Neural cell (in vitro differentiated cells): ENCODE measurements around the gene NR5A1. TPM values are rescaled to one million over a fixed set of nuclear protein-coding genes. Genes with fewer than 3 reads are reported as not detected.

ENCODE experiments used
- H2AFZ ChIP-seq: fragments of 200-600, 300-800 bp; sonication (generic), shearing (Covaris generic); 2 replicates; pipeline ENCODE4 v1.6.0; 2014; ENCODE audit warnings: low read depth, mild to moderate bottlenecking, antibody characterized with exemption, low read length, moderate library complexity
- H3F3A ChIP-seq: fragments of 200-600 bp; shearing (Covaris generic); 2 replicates; pipeline ENCODE4 v1.6.1; 2016; ENCODE audit warnings: mild to moderate bottlenecking, moderate library complexity, mixed read lengths, antibody characterized with exemption, low read length; ENCODE audit not compliant: insufficient read depth, poor library complexity, severe bottlenecking
- H3K27ac ChIP-seq: fragments of 200-600, 300-800 bp; sonication (generic), shearing (Covaris generic); 2 replicates; pipeline ENCODE4 v1.5.1; 2014; ENCODE audit warnings: mild to moderate bottlenecking, low read length, moderate library complexity
- H3K27me3 ChIP-seq: fragments of 300-800, 200-600 bp; sonication (generic), shearing (Covaris generic); 2 replicates; pipeline ENCODE4 v1.6.0; 2014; ENCODE audit warnings: mild to moderate bottlenecking, low read depth, low read length, moderate library complexity; ENCODE audit not compliant: insufficient read depth
- H3K36me3 ChIP-seq: fragments of 300-800, 200-600 bp; sonication (generic), shearing (Covaris generic); 2 replicates; pipeline ENCODE4 v1.5.1; 2014; ENCODE audit warnings: mild to moderate bottlenecking, antibody characterized with exemption, low read length, moderate library complexity; ENCODE audit not compliant: insufficient read depth
- H3K4me2 ChIP-seq: fragments of 300-800, 200-600 bp; sonication (generic), shearing (Covaris generic); 2 replicates; pipeline ENCODE4 v1.6.0; 2014; ENCODE audit warnings: mild to moderate bottlenecking, low read length
- H3K4me3 ChIP-seq: fragments of 300-800, 200-600 bp; sonication (generic), shearing (Covaris generic); 2 replicates; pipeline ENCODE4 v1.5.1; 2014; ENCODE audit warnings: mild to moderate bottlenecking, low read length, moderate library complexity
- H3K79me2 ChIP-seq: fragments of 200-600 bp; shearing (Covaris generic); replicated peaks from 2 replicates; pipeline ENCODE4 v1.6.0; 2014; ENCODE audit warnings: mild to moderate bottlenecking, low read length, moderate library complexity; ENCODE audit not compliant: insufficient read depth
- H3K9ac ChIP-seq: fragments of 300-800, 200-600 bp; sonication (generic), shearing (Covaris generic); 2 replicates; pipeline ENCODE4 v1.6.1; 2016; ENCODE audit warnings: mild to moderate bottlenecking, low read length, mixed read lengths
- H3K9me2 ChIP-seq: fragments of 200-600 bp; shearing (Covaris generic); 2 replicates; pipeline ENCODE4 v1.6.1; 2016; ENCODE audit warnings: mild to moderate bottlenecking, low read length, mixed read lengths; ENCODE audit not compliant: insufficient read depth
- H3K9me3 ChIP-seq: fragments of 200-600, 300-800 bp; sonication (generic), shearing (Covaris generic); 2 replicates; pipeline ENCODE4 v1.6.1; 2016; ENCODE audit warnings: mild to moderate bottlenecking, mixed run types, low read length, moderate library complexity, mixed read lengths
- H4K20me1 ChIP-seq: fragments of 200-600 bp; shearing (Covaris generic); 2 replicates; pipeline ENCODE4 v1.6.1; 2016; ENCODE audit warnings: mild to moderate bottlenecking, mixed run types; ENCODE audit not compliant: insufficient read depth
- CTCF ChIP-seq: fragments of 450-650 bp; IDR thresholded peaks from 2 replicates; pipeline ENCODE4 v1.5.1; 2014; ENCODE audit warnings: antibody characterized with exemption, mild to moderate bottlenecking, moderate library complexity; ENCODE audit not compliant: poor library complexity, severe bottlenecking
- EP300 ChIP-seq: fragments of 450-650 bp; conservative IDR thresholded peaks from 2 replicates; pipeline ENCODE4 v1.6.1; 2014; ENCODE audit warnings: antibody characterized with exemption, mild to moderate bottlenecking, moderate library complexity; ENCODE audit not compliant: poor library complexity, severe bottlenecking
- EZH2 ChIP-seq: fragments of 200-600, 300-800 bp; shearing (Covaris generic), sonication (generic); IDR thresholded peaks from 2 replicates; pipeline ENCODE4 v1.6.1; 2014; ENCODE audit warnings: antibody characterized with exemption, low read length, borderline replicate concordance, mild to moderate bottlenecking; ENCODE audit not compliant: insufficient read depth, poor library complexity, severe bottlenecking
- MXI1 ChIP-seq: fragments of 450-650 bp; conservative IDR thresholded peaks from 2 replicates; pipeline ENCODE4 v1.6.1; 2014; ENCODE audit warnings: antibody characterized with exemption, mild to moderate bottlenecking; ENCODE audit not compliant: poor library complexity, severe bottlenecking
- POLR2AphosphoS5 ChIP-seq: IDR thresholded peaks from 2 replicates; pipeline ENCODE4 v1.6.1; 2012
- RAD21 ChIP-seq: fragments of 450-650 bp; conservative IDR thresholded peaks from 2 replicates; pipeline ENCODE4 v1.6.1; 2014; ENCODE audit warnings: antibody characterized with exemption, mild to moderate bottlenecking, moderate library complexity
- SMC3 ChIP-seq: fragments of 450-650 bp; conservative IDR thresholded peaks from 2 replicates; pipeline ENCODE4 v1.6.1; 2014; ENCODE audit warnings: antibody characterized with exemption, mild to moderate bottlenecking, moderate library complexity; ENCODE audit not compliant: poor library complexity
- TAF1 ChIP-seq: IDR thresholded peaks from 2 replicates; pipeline ENCODE4 v1.6.1; 2012; ENCODE audit warnings: low read depth
- polyA plus RNA-seq: library from polyadenylated mRNA; depleted of rRNA; stranded (reverse); fragments of >200 nt; gene quantifications from 2 replicates; pipeline ENCODE4 v1.2.3, GENCODE V29; 2014
- TF ChIP-seq, protein P1 (sequence below): IDR thresholded peaks from 2 replicates; pipeline ENCODE4 v1.6.1; 2012; ENCODE audit warnings: borderline replicate concordance

Gene NR5A1
- polyA plus RNA-seq, 1 donor from 2014 or later = 0.09 TPM

- Histone ChIP-seq H3K9me3 (no peaks in the 10 kb centered on the region), H4K20me1 (no peaks in the 10 kb centered on the region), H3K27ac (no peak overlapping the region), H2AFZ (no peak overlapping the region), H3K9me2 (no peaks in the 10 kb centered on the region), H3K4me2 (no peak overlapping the region), H3K79me2 (no peaks in the 10 kb centered on the region), H3K27me3 (peaks cover 9% of the 10 kb centered on the region), H3K36me3 (no peaks in the 10 kb centered on the region), H3K9ac (no peak overlapping the region), H3F3A (no peaks in the 10 kb centered on the region), H3K4me3 (no peak overlapping the region)
- no peak for TF ChIP-seq EP300
- no peak for TF ChIP-seq POLR2AphosphoS5
- TF ChIP-seq TAF1 = no peak
- no peak for TF ChIP-seq MXI1
- no peak for TF ChIP-seq RAD21
- TF ChIP-seq SMC3 = no peak
- TF ChIP-seq, protein P1, sequence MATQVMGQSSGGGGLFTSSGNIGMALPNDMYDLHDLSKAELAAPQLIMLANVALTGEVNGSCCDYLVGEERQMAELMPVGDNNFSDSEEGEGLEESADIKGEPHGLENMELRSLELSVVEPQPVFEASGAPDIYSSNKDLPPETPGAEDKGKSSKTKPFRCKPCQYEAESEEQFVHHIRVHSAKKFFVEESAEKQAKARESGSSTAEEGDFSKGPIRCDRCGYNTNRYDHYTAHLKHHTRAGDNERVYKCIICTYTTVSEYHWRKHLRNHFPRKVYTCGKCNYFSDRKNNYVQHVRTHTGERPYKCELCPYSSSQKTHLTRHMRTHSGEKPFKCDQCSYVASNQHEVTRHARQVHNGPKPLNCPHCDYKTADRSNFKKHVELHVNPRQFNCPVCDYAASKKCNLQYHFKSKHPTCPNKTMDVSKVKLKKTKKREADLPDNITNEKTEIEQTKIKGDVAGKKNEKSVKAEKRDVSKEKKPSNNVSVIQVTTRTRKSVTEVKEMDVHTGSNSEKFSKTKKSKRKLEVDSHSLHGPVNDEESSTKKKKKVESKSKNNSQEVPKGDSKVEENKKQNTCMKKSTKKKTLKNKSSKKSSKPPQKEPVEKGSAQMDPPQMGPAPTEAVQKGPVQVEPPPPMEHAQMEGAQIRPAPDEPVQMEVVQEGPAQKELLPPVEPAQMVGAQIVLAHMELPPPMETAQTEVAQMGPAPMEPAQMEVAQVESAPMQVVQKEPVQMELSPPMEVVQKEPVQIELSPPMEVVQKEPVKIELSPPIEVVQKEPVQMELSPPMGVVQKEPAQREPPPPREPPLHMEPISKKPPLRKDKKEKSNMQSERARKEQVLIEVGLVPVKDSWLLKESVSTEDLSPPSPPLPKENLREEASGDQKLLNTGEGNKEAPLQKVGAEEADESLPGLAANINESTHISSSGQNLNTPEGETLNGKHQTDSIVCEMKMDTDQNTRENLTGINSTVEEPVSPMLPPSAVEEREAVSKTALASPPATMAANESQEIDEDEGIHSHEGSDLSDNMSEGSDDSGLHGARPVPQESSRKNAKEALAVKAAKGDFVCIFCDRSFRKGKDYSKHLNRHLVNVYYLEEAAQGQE = no peak
- TF ChIP-seq EZH2 = no peak
- no peak for TF ChIP-seq CTCF
Observed at GRCh38 chr9:124487260-124488182, 19.7 kb downstream of the NR5A1 start.

- Histone ChIP-seq H3K9me3 (no peaks in the 10 kb centered on the region), H3K9ac (no peak overlapping the region), H3K27ac (no peak overlapping the region), H3K4me3 (no peak overlapping the region), H3K27me3 (peaks cover 9% of the 10 kb centered on the region), H3F3A (no peaks in the 10 kb centered on the region), H3K79me2 (no peaks in the 10 kb centered on the region), H2AFZ (no peak overlapping the region), H3K4me2 (no peak overlapping the region), H4K20me1 (no peaks in the 10 kb centered on the region), H3K36me3 (no peaks in the 10 kb centered on the region), H3K9me2 (no peaks in the 10 kb centered on the region)
- TF ChIP-seq SMC3 (no peak), EZH2 (no peak), CTCF (no peak), TAF1 (no peak), RAD21 (no peak), EP300 (no peak)
- TF ChIP-seq, protein P1 = no peak
Observed at GRCh38 chr9:124486778-124487259, 20.4 kb downstream of the NR5A1 start.
